GM23338 (cell line): Measurements from ENCODE around the gene HIVEP3. TPM values are rescaled to one million over a fixed set of nuclear protein-coding genes. Genes with fewer than 3 reads are reported as not detected.

Experiments
- ATAC-seq: fragments of 200-7000 bp; cut with Tn5 transposase; 3 replicates; pipeline ENCODE4 v1.9.1; 2020
- DNase-seq: peaks from one replicate; pipeline ENCODE4 v3.0.0-alpha.2; 2015; ENCODE audit warnings: low spot score
- H2AFZ ChIP-seq: fragments of 200-600 bp; sonication (generic); 2 replicates; pipeline ENCODE4 v1.8.0; 2016; ENCODE audit warnings: antibody characterized with exemption, mild to moderate bottlenecking, moderate library complexity
- H3F3A ChIP-seq: fragments of 200-600 bp; sonication (generic); replicated peaks from 2 replicates; pipeline ENCODE4 v1.8.0; 2017; ENCODE audit warnings: antibody characterized with exemption, mixed run types, low read depth
- H3K27ac ChIP-seq: fragments of 200-600 bp; sonication (generic); 2 replicates; pipeline ENCODE4 v1.6.1; 2016; ENCODE audit warnings: low read depth
- H3K27me3 ChIP-seq: fragments of 200-600 bp; sonication (generic); 2 replicates; pipeline ENCODE4 v1.8.0; 2016; ENCODE audit warnings: mild to moderate bottlenecking, mixed run types, moderate library complexity; ENCODE audit not compliant: insufficient read depth
- H3K36me3 ChIP-seq: fragments of 200-600 bp; sonication (generic); 2 replicates; pipeline ENCODE4 v1.8.0; 2016; ENCODE audit warnings: mild to moderate bottlenecking; ENCODE audit not compliant: insufficient read depth
- H3K4me1 ChIP-seq: fragments of 200-600 bp; sonication (generic); 2 replicates; pipeline ENCODE4 v1.8.0; 2016; ENCODE audit warnings: mild to moderate bottlenecking, moderate library complexity; ENCODE audit not compliant: insufficient read depth
- H3K4me2 ChIP-seq: fragments of 200-600 bp; sonication (generic); 2 replicates; pipeline ENCODE4 v1.7.1; 2017; ENCODE audit warnings: mixed run types
- H3K4me3 ChIP-seq: fragments of 200-600 bp; sonication (generic); 2 replicates; pipeline ENCODE4 v1.6.1; 2016; ENCODE audit warnings: mixed run types
- H3K79me2 ChIP-seq: fragments of 200-600 bp; sonication (generic); replicated peaks from 2 replicates; pipeline ENCODE4 v1.8.0; 2017; ENCODE audit warnings: mild to moderate bottlenecking; ENCODE audit not compliant: insufficient read depth
- H3K9me2 ChIP-seq: fragments of 200-600 bp; sonication (generic); 2 replicates; pipeline ENCODE4 v1.8.0; 2017; ENCODE audit not compliant: insufficient read depth
- H4K20me1 ChIP-seq: fragments of 200-600 bp; sonication (generic); replicated peaks from 2 replicates; pipeline ENCODE4 v1.8.0; 2017; ENCODE audit warnings: mild to moderate bottlenecking; ENCODE audit not compliant: insufficient read depth
- H3K27ac Mint-ChIP-seq: 2 replicates; pipeline ENCODE4 v1.8.0; 2020; ENCODE audit warnings: inconsistent platforms, mild to moderate bottlenecking, moderate library complexity, mixed read lengths
- H3K27me3 Mint-ChIP-seq: 3 replicates; pipeline ENCODE4 v1.8.0; 2022; ENCODE audit warnings: low read depth, mild to moderate bottlenecking, moderate library complexity, mixed read lengths, inconsistent platforms; ENCODE audit not compliant: insufficient read depth, poor library complexity
- H3K36me3 Mint-ChIP-seq: 3 replicates; pipeline ENCODE4 v1.8.0; 2021; ENCODE audit warnings: low read depth, mild to moderate bottlenecking, inconsistent platforms, moderate library complexity, mixed read lengths
- H3K4me1 Mint-ChIP-seq: 3 replicates; pipeline ENCODE4 v1.8.0; 2020; ENCODE audit warnings: mild to moderate bottlenecking, inconsistent platforms, mixed read lengths
- H3K4me3 Mint-ChIP-seq: 3 replicates; pipeline ENCODE4 v1.8.0; 2021; ENCODE audit warnings: moderate library complexity, mild to moderate bottlenecking, inconsistent platforms, mixed read lengths
- H3K9me3 Mint-ChIP-seq: 3 replicates; pipeline ENCODE4 v1.8.0; 2020; ENCODE audit warnings: moderate library complexity, mild to moderate bottlenecking, inconsistent platforms, mixed read lengths
- CTCF ChIP-seq, 2 experiments: fragments of 200-600 bp in 1 of 2; sonication (generic) in 1 of 2; conservative IDR thresholded peaks; 2 replicates each; pipeline versions ENCODE4 v1.5.1 to v1.6.1; 2016 to 2017; ENCODE audit warnings: antibody characterized with exemption in 2 of 2, low read depth in 2 of 2, mild to moderate bottlenecking in 2 of 2, moderate library complexity in 1 of 2
- EZH2 ChIP-seq: fragments of 200-600 bp; sonication (generic); IDR thresholded peaks from one replicate; pipeline ENCODE4 v1.8.0; 2017; ENCODE audit warnings: antibody characterized with exemption, mild to moderate bottlenecking, low read depth; ENCODE audit not compliant: unreplicated experiment
- EZH2phosphoT487 ChIP-seq: fragments of 200-600 bp; sonication (generic); IDR thresholded peaks from one replicate; pipeline ENCODE4 v1.8.1; 2018; ENCODE audit warnings: antibody characterized with exemption; ENCODE audit not compliant: unreplicated experiment
- NANOG ChIP-seq: IDR thresholded peaks from 2 replicates; pipeline ENCODE4 v1.6.1; 2016; ENCODE audit warnings: antibody characterized with exemption, borderline replicate concordance
- POLR2AphosphoS5 ChIP-seq: IDR thresholded peaks from 2 replicates; pipeline ENCODE4 v1.6.1; 2016; ENCODE audit warnings: antibody characterized with exemption, low read depth
- REST ChIP-seq: IDR thresholded peaks from one replicate; pipeline ENCODE4 v1.6.1; 2018; ENCODE audit warnings: antibody characterized with exemption; ENCODE audit not compliant: unreplicated experiment
- STAT1 ChIP-seq: IDR thresholded peaks from one replicate; pipeline ENCODE4 v1.6.1; 2016; ENCODE audit warnings: antibody characterized with exemption; ENCODE audit not compliant: unreplicated experiment
- ZNF114 ChIP-seq: fragments of 250-450 bp; sonication (Bioruptor Pico); IDR thresholded peaks from 2 replicates; pipeline ENCODE4 v1.5.0; 2020; ENCODE audit warnings: mild to moderate bottlenecking, moderate library complexity
- ZNF331 ChIP-seq: fragments of 250-450 bp; sonication (Bioruptor Pico); IDR thresholded peaks from 2 replicates; pipeline ENCODE4 v1.5.0; 2020; ENCODE audit warnings: low read depth, mild to moderate bottlenecking, moderate library complexity
- ZNF462 ChIP-seq: fragments of 250-450 bp; sonication (Bioruptor Pico); IDR thresholded peaks from 2 replicates; pipeline ENCODE4 v1.5.0; 2020; ENCODE audit warnings: mild to moderate bottlenecking, moderate library complexity
- polyA plus RNA-seq: library from polyadenylated mRNA; unstranded; fragments of >200 nt; fragmentation: Nextera tagmentation; extraction: Ambion mirVana; gene quantifications from 2 replicates; pipeline ENCODE4 v1.2.1, GENCODE V29; 2016
- total RNA-seq: library from RNA; depleted of rRNA; stranded (reverse); fragments of >200 nt; shearing (Covaris generic); gene quantifications from 2 replicates; pipeline ENCODE4 v1.2.3, GENCODE V29; 2014
- TF ChIP-seq, protein P1 (sequence below): IDR thresholded peaks from 2 replicates; pipeline ENCODE4 v1.6.1; 2016; ENCODE audit warnings: antibody characterized with exemption

HIVEP3 gene
- total and polyA plus RNA-seq, 2 experiments from 2014 or later = 0.14 to 0.24 TPM

DNA sequence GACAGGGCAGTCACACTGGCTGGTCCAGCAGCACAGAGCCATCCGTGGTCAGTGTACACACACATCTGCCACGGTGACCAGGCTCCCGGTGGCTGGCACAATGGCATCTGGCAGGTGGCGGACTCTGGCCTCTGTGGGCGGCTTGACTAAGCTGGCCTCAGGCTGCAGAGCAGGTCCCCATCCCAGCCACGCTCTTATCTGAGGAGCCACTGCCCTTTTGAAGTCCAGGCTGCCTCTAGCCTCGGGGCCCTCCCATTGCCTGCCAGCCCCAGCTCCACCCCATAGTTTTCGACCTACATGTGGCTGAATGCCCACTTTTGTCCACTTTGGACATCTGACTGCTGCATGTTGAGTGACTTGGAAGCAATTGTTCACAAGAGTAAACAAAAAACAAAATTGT lies 404.3 kb downstream of the HIVEP3 start:
- Mint-ChIP-seq H3K27ac (no peak overlapping the region), H3K9me3 (no peaks in the 10 kb centered on the region; the same call in 2 of the 3 replicates), H3K36me3 (no peaks in the 10 kb centered on the region; the same call in 2 of the 3 replicates), H3K4me1 (peaks cover 10% of the 10 kb centered on the region), H3K4me3 (no peak overlapping the region), H3K27me3 (peaks cover 10% of the 10 kb centered on the region)
- Histone ChIP-seq H3K27ac (no peak overlapping the region), H3K9me2 (peaks cover 2% of the 10 kb centered on the region), H4K20me1 (no peaks in the 10 kb centered on the region), H3K4me2 (no peak overlapping the region), H3K4me3 (no peak overlapping the region), H3K4me1 (peaks cover 8% of the 10 kb centered on the region; the same call in 1 of the 2 replicates), H2AFZ (no peak overlapping the region), H3F3A (no peaks in the 10 kb centered on the region), H3K27me3 (peaks cover 7% of the 10 kb centered on the region), H3K36me3 (no peaks in the 10 kb centered on the region), H3K79me2 (no peaks in the 10 kb centered on the region)
- no peak for TF ChIP-seq ZNF331 (CRISPR knock-in tag)
- TF ChIP-seq EZH2phosphoT487 = no peak
- no peak for TF ChIP-seq EZH2
- no peak for TF ChIP-seq POLR2AphosphoS5
- TF ChIP-seq CTCF (conservative IDR thresholded peaks at IDR 0.05; ENCODE audit: low read depth in 2 of 2) = no peak
- no peak for TF ChIP-seq ZNF462 (CRISPR knock-in tag)
- no peak for TF ChIP-seq NANOG
- TF ChIP-seq REST = no peak
- TF ChIP-seq ZNF114 (CRISPR knock-in tag) = no peak
- TF ChIP-seq, protein P1, sequence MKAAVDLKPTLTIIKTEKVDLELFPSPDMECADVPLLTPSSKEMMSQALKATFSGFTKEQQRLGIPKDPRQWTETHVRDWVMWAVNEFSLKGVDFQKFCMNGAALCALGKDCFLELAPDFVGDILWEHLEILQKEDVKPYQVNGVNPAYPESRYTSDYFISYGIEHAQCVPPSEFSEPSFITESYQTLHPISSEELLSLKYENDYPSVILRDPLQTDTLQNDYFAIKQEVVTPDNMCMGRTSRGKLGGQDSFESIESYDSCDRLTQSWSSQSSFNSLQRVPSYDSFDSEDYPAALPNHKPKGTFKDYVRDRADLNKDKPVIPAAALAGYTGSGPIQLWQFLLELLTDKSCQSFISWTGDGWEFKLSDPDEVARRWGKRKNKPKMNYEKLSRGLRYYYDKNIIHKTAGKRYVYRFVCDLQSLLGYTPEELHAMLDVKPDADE = no peak
- TF ChIP-seq STAT1 = no peak
- DNase-seq (no peak), ATAC-seq (no peak)
